Measurements from ENCODE around the gene PRSS3.
"Not testable (repeated sequence)": the region's sequence is repeated elsewhere in the genome, so short reads cannot be mapped to it uniquely, and the experiment has no call there.

PRSS3 gene

GRCh38 chr9:33786681-33787080, 8.7 kb upstream of the PRSS3 start:
- no peak for DNase-seq (ENCODE audit: low read depth)

GRCh38 chr9:33787839-33788238, 7.5 kb upstream of the PRSS3 start:
- no peak for DNase-seq (ENCODE audit: low read depth)

DNA sequence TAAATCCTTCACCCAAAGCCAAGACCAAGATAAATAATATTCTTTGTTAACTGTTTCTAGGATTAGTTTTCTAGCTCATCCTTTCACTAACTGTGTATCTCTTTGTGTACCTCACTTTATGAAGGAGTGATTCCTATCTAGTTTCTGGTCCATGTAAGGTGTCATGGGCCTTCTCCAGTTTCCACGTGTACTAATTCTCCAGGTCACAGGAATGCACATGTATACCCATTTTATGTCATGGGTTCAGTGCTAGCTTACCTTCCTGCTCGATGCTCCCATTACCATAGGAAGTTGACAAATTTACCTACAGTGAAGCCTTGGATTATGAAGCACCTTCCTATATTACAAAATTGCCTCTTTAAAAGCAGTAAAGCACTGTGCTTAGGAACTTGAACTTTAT, 5.9 kb upstream of the PRSS3 start:
- not testable (repeated sequence) for DNase-seq (ENCODE audit: low read depth)

GRCh38 chr9:33791117-33791516, 4.2 kb upstream of the PRSS3 start:
- DNase-seq (ENCODE audit: low read depth) = no peak

GRCh38 chr9:33793496-33793895, 1.9 kb upstream of the PRSS3 start:
- not testable (repeated sequence) for DNase-seq (ENCODE audit: low read depth)

- DNase-seq (ENCODE audit: low read depth) = no peak
Observed at GRCh38 chr9:33794560-33794959, 801 bp upstream of the PRSS3 start.

GRCh38 chr9:33795819-33796218, 458 bp downstream of the PRSS3 start:
- DNase-seq (ENCODE audit: low read depth) = no peak

GRCh38 chr9:33796679-33797078, 1.3 kb downstream of the PRSS3 start:
- not testable (repeated sequence) for DNase-seq (ENCODE audit: low read depth)

DNA sequence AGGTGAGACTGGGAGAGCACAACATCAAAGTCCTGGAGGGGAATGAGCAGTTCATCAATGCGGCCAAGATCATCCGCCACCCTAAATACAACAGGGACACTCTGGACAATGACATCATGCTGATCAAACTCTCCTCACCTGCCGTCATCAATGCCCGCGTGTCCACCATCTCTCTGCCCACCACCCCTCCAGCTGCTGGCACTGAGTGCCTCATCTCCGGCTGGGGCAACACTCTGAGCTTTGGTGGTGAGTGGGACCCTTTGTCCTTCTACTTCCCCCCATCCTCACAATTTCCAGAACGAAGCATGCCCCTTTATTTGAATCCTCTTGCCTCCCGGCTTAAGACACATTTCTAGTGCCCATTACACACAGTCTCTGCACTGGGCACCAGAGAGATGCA, 2.5 kb downstream of the PRSS3 start:
- no peak for DNase-seq (ENCODE audit: low read depth)

DNA sequence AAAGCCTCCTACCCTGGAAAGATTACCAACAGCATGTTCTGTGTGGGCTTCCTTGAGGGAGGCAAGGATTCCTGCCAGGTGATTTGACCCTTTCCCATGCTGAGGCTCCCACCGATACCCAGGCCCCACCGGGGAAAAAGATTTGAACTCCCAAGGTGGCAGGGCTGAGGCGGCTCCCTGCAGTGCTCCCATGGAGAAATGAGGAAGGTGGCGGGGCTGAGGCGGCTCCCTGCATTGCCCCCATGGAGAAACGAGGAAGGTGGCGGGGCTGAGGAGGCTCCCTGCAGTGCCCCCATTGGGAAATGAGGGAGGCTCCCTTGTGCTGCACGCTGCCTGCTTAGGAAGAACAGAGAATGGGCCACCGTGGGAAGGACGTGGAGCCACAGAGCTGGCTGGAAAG, 3.2 kb downstream of the PRSS3 start:
- DNase-seq (ENCODE audit: low read depth) = no peak

DNA sequence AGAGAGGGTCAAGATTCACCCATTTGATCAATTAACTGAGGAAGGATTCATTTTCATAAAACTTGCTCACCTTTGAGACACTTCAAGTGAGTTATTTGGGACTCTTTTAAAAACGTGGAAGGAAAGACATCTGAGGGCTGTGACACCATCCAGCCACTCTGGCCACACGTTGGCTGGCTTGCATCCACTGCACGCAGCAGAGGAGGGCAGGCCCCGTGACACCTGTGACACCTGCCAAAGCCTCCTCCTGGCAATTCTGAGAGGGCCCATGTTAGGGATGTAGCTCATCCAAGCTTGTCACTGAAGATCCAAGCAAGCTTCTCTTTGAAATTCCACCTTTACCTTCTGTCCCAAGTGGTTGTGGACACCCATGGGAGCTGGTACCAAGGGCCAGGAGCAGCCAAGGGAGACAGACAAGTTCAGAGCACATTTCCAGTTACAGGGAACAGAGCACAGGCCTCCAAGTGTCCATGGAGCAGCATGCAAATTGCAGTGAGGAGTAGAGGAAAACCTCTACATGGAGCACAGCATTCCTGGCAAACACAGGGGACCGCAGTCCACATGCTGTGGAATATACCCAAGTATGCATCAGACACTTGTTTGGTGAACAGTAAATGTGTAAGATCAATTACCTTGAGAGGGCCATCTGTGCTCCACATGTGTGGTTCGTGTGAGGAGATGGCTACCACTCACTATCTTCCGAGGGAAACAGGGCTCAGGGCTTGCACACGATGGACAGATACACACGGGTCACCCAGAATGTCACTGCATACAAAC, 4.8 kb downstream of the PRSS3 start:
- no peak for DNase-seq (ENCODE audit: low read depth)

GRCh38 chr9:33800886-33801285, 5.5 kb downstream of the PRSS3 start:
- no peak for DNase-seq (ENCODE audit: low read depth)

- DNase-seq (ENCODE audit: low read depth) = not testable (repeated sequence)
Observed at GRCh38 chr9:33801943-33802500, 6.7 kb downstream of the PRSS3 start.

DNA sequence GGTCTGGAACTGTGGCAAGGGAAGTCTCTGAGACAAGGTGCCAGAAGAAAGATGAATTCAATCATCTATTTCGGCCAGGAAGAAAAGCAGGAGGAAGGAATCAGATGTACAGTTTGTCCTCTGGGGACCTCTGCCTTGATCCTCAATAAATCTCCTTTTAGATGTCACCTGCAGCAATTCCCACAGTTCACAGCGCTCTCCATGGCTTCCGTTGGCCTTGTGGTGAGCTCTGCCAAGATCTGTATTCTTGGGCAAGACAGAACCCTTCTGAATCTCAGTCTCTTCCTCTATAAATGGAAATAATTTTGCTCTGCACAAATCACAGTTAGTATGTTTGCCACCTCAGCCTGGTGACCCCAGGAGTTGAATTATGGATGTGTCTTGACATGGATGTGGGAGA, 8.8 kb downstream of the PRSS3 start:
- DNase-seq (ENCODE audit: low read depth) = not testable (repeated sequence)

DNA sequence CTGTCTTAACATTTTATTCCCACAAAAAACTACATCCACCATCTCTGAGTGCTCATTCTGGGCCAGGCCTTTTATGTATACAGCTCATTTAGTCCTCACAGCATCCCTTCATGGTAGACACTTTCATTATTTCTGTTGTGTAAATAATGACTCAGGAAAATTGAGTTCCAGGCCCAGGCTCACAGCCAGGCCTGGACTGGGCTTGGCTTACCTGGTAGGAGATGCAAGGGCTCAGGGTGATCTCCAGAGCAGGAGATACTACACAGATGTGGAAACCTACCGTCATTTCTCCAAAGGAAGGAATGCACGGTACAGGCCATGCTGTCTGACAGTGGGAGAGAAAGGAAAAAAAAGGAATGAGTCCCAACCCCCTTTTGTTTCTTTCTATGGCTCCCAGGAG, 11.8 kb downstream of the PRSS3 start:
- DNase-seq (ENCODE audit: low read depth) = not testable (repeated sequence)

GRCh38 chr9:33808979-33809322, 13.6 kb downstream of the PRSS3 start:
- DNase-seq (ENCODE audit: low read depth) = not testable (repeated sequence)

DNA sequence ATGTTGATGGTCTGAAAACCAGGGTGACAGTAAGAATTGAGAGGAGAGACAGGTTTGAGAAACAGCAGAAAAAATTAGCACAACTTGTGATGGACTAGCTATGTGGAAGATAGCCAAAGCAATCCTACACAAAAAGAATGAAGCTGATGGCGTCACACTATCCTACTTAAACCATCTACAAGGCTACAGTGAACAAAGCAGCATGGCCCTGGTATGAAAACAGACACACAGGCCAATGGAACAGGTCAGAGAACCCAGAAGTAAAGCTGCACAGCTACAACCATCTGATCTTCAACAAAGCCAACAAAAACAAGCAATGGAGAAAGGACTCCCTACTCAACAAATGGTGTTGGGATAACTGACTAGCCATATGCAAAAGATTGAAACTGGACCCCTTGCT, 14.1 kb downstream of the PRSS3 start:
- no peak for DNase-seq (ENCODE audit: low read depth)

- no peak for DNase-seq (ENCODE audit: low read depth)
Observed at GRCh38 chr9:33813712-33814641, 18.6 kb downstream of the PRSS3 start.

- no peak for DNase-seq (ENCODE audit: low read depth)
Observed at GRCh38 chr9:33815781-33816180, 20.4 kb downstream of the PRSS3 start.

GRCh38 chr9:33816327-33817252, 21.2 kb downstream of the PRSS3 start, which contains the start of gene UBE2R2:
Gene UBE2R2, plus strand, starts transcription at chr9:33817160. Its CDS starts 598 bp downstream, at chr9:33817758.
- peak; percentile 85 for DNase-seq (ENCODE audit: low read depth)

- DNase-seq (ENCODE audit: low read depth) = peak; percentile 13
Observed at GRCh38 chr9:33817327-33818166, 22.2 kb downstream of the PRSS3 start.
